ENCODE results near the gene IQCF6.
"Not testable (repeated sequence)": the region's sequence is repeated elsewhere in the genome, so short reads cannot be mapped to it uniquely, and the experiment has no call there.

Gene IQCF6

DNA sequence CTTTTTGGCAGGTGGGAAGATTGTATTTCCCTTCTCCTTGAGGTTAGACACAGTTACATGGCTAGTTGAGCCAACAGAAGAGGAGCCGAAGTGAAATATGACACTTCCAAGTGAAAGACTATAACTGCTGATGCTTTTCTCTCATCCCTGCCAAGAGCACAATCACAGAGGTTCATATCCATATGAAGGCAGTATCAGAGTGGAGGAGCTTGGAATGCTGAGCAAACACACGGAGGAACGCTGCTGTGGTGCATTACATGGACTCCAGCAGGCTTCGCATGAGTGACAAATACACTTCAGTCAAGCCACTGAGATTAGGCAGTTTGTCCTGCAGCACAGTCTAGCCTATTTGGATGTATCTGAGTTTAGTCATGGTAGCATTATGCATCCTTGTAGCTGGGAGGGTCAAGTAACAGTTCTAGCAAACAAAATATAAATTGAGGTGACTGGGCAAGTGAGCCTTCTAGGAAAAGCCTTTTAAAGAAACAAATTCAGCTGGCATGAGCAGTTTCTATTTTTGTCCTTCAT is 5.4 kb downstream of the IQCF6 start:
- no peak for DNase-seq (ENCODE audit: low read depth in 2 of 3, low spot score in 2 of 3)

DNA sequence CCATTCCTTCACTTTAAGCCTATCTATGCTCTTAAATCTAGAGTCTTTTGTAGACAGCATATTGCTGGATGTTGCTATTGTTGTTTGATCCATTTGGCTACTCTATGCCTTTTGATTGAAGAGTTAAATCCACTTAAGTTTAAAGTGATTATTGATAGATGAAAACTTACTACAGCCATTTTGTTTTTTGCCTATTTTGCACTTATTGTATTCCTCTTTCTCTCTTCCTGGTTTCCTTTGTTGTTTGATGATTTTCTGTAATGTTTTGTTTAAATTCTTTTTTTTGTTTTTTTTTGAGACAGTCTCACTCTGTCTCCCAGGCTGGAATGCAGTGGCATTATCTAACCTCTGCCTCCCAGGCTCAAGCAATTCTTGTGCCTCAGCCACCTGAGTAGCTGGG is 19.8 kb downstream of the IQCF6 start:
- DNase-seq (ENCODE audit: low read depth in 2 of 3, low spot score in 2 of 3) = no peak

DNA sequence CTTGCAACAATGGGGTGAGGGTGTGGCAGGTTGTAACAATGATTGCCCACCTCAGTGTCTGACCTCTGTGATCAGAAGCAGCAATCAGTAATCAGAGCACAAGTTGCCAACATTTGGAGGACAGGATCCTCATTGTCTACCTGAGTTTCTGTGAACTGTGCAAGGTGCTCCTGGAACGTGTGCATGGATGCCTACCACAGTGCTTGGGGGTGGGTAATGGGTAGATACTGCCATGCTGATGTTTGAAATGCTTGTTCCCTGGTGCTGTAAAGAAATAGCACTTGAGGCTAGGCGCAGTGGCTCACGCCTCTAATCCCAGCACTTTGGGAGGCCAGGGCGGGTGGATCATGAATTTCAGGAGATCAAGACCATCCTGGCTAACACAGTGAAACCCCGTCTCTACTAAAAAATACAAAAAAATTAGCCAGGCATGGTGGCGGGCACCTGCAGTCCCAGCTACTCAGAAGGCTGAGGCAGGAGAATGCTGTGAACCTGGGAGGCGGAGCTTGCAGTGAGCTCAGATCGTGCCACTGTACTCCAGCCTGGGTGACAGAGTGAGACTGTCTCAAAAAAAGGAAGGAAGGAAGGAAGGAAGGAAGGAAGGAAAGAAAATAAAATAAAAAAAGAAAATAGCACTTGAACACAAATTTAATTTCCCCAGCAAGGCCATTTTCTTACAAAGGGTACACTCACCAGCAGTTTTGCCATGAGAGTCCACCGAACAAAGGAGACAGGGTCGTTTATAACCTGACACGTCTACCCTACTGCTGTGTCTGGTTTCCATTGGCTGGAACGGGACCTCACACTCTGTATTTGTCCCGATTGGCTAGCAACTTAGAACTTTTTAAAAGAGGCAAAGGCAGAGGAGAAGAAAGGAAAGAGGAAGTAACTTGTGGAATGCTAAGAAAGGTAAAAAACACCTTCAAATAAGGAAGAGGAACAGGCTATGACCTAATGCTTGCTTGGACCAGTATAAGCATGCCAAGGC is 25.0 kb downstream of the IQCF6 start:
- DNase-seq (ENCODE audit: low read depth in 2 of 3, low spot score in 2 of 3) = not testable (repeated sequence)

DNA sequence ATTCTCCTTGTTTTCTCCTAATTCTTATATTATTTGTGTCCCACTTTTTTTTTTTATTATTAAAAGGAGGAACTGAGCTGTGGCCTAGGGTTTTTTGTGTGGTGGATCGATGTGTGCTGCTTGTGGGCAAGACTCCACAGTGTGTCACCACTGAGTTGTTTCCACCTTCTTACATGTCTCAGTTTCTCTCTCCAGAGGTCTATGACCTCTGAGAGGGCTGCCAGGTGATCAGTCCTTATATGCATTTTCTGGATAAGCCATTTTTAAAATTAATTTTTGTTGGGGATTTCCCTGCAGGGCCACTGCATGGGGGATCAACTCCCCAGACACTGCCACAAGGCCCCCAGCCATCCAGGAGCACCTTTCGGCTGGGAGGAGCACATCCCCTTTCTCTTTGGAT is 27.8 kb downstream of the IQCF6 start:
- no peak for DNase-seq (ENCODE audit: low read depth in 2 of 3, low spot score in 2 of 3)

DNA sequence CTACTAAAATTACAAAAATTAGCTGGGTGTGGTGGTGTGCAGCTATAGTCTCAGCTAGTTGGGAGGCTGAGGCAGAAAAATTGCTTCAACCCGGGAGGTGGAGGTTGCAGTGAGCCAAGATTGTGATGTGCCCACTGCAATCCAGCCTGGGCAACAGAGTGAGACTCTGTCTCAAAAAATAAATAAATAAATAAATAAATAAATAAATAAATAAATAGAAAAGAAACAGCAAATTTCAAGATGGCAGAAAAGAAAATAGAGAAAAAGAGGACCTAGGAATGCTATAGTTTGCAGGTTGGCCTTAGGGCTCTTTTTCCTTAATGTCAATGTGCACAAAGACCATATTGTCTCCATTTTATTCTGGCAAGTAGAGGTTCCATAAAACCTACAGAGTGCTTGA is 28.2 kb downstream of the IQCF6 start:
- no peak for DNase-seq (ENCODE audit: low read depth in 2 of 3, low spot score in 2 of 3)

DNA sequence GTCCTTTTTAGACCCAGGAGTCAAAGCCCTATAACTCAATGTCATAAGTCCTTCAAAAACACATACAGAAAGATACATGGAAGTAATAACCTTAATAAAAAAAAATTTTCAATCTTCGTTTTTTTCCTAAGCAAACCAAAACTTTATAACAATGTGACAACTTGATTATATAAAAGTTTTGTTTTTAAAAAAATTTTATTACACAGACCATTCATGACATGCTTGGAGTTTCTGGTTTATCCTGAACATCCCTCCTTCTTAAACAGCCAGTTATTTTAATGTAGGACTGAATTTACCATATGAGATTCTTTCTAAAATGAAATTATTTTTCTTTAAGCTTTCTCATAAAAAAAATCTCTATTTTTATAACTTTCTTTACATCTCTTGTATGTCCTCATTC is 30.7 kb downstream of the IQCF6 start:
- DNase-seq (ENCODE audit: low read depth in 2 of 3, low spot score in 2 of 3) = no peak

DNA sequence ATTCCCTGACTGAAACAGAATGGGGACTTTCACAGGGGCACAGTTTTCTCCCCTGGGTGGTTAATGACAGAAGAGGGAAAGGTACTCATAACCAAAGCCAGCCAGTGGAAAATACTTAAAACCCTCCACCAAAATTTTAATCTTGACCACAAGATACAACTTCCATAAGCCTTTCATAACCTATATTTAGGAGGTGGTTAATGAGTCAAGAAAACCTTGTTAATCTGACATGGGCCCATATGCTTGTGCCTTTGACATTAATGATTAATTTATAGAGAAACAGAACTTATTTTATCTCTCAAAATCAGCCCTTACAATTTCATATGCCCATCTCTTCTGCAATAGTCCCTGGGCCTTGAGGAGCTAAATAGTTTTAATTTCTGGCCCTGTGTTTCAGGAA is 31.2 kb downstream of the IQCF6 start:
- no peak for DNase-seq (ENCODE audit: low read depth in 2 of 3, low spot score in 2 of 3)

DNA sequence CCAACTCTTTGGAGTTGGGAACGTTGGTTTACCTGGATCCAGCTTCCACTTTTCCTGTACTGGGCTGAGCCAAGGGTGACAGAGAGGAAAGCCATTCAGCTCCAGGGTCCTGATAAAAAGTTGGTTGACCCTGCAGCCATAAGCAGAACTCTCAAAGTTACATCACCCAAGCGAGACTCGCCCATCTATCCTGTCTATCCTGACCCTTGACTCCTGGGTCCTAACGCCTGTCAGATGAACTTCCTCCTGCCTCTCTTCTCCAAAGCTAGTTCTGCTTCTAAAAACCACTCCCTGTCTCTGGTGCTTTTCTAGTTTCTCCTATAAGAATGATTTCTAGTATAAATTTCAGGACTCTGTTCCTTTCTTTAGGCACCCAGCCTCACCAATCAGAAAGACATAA is 36.1 kb downstream of the IQCF6 start:
- DNase-seq (ENCODE audit: low read depth in 2 of 3, low spot score in 2 of 3) = not testable (repeated sequence)

DNA sequence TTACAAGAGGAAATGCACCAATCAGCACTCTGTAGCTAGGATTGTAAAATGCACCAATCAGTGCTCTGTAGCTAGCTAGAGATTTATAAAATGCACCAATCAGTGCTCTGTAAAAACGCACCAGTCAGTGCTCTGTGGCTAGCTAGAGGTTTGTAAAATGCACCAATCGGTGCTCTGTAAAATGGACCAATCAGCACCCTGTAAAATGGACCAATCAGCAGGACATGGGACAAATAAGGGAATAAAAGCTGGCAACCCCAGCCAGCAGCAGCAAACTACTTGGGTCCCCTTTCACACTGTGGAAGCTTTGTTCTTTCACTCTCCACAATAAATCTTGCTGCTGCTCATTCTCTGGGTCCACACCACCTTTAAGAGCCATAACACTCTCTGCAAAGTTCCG is 36.7 kb downstream of the IQCF6 start:
- not testable (repeated sequence) for DNase-seq (ENCODE audit: low read depth in 2 of 3, low spot score in 2 of 3)

DNA sequence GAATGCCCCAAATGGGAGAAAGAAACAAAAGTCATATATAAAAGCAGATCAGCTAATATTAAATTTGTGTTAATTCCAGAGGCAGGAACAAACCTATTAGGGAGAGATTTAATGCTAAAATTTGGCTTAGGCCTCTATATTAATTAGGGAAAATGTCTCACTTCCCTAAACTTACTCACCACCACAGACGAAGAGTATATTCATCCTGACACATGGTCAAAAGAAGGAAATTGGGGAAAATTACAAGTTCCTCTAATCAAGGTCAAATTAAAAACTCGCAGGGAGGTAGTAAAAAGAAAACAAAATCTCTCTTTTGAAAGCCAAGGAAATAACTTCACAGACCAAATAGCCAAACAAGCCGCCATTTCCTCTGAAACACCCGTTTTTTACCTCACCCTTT is 39.9 kb downstream of the IQCF6 start:
- no peak for DNase-seq (ENCODE audit: low read depth in 2 of 3, low spot score in 2 of 3)

DNA sequence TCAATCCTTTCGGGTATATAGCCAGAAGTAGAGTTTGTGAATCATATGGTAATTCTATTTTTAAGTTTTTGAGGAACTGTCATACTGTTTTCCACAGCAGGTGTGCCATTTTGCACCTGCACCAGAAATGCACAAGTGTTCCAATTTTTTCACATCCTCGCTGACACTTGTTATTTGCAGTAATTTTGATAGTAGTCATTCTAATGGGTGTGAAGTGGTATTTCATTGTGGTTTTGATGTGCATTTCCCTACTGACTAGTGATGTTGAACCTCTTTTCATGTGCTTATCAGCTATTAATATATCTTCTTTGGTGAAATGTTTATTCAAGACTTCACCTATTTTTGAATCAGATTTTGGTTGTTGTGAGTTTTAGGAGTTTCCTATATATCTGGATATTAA is 43.1 kb downstream of the IQCF6 start:
- DNase-seq (ENCODE audit: low read depth in 2 of 3, low spot score in 2 of 3) = no peak

DNA sequence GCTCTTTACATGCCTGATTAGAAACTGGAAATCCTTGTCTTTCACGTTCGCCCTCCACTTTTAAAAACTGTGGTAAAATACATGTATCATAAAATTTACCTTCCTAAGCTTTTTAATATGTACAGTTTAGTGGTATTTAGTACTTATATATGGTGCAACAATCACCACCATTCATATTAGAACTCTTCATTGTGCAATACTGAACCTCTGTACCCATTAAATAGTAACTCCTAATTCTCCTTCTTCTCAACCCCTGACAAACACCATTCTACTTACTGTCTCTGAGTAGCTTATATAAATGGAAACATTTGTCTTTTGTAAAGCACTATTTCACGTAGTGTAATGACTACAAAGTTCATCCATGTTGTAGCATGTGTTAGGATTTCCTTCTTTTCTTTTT is 44.0 kb downstream of the IQCF6 start:
- no peak for DNase-seq (ENCODE audit: low read depth in 2 of 3, low spot score in 2 of 3)

DNA sequence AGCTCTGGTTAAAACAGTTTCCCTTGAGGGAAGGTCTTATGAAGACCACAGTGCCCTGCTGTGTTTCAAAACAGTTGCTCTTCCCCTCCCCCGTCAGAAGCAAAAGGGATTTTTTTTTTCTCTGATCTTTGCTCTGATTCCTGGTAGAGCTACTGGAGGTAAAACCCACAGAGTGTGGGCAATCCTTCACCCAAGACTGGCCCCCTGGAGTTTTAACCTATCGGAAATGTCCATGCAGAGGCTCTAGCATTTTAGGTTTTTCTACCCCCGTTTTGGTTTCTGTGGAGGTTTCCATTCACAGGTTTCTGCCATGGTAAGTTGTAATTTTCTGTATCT is 44.5 kb downstream of the IQCF6 start:
- no peak for DNase-seq (ENCODE audit: low read depth in 2 of 3, low spot score in 2 of 3)

DNA sequence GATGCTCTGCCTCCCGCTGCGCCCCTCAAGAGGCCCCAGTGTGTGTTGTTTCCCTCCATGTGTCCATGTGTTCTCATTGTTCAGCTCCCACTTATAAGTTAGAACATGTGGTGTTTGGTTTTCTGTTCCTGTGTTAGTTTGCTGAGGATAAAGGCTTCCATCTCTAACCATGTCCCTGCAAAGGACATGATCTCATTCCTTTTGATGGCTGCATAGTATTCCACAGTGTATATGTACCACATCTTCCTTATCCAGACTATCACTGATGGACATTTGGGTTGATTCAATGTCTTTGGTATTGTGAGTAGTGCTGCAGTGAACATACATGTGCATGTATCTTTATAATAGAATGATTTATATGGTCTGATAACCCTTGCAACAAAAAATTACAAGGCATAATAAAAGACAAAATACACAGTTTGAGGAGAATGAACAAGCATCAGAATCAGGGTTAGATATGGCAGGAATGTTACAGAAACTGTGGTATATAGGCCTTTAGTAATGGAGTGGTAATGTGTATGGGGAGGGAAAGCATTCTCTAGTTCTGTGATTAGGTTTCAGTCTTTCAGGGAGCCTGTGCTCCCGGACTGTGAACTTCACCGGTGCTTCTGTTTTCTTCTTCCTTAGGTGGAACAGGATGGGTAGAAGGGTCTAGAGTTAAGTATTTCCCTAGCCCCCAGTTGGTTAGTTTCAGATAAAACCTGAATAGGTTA is 45.0 kb downstream of the IQCF6 start:
- DNase-seq (ENCODE audit: low read depth in 2 of 3, low spot score in 2 of 3) = no peak

DNA sequence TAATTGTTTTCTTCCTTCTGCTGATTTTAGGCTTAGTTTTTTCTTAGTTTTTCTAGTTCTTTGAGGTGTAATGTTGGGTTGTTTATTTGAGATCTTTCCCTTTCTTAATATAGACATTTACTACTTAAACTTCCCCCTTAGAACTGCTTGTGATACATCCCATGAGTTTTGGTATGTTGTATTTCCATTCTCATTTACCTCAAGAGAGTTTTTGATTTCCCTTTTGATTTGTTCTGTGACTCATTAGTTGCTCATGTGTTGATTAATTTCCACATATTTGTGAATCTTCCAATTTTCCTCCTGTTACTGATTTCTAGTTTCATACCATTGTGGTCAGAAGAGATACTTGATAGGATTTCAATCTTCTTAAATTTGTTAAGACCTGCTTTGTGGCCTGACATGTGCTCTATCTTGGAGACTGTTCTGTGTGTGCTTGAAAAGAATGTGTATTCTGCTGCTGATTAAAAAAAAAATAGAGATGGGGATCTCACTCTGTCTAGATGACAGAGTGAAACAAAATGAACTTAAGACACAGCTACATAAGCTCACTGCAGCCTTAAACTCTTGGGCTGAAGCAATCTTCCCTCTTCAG is 49.9 kb downstream of the IQCF6 start:
- no peak for DNase-seq (ENCODE audit: low read depth in 2 of 3, low spot score in 2 of 3)
